ENCODE data around the gene ZBBX. TPM values are rescaled to one million over a fixed set of nuclear protein-coding genes. Genes with fewer than 3 reads are reported as not detected.

Gene ZBBX
- total and polyA plus RNA-seq, 10 of the 15 experiments (the other 5 are each of a cell fraction or from before 2014, with no cell fraction given): 0.01 to 0.34 (median 0.17) TPM; not detected in 6

DNA sequence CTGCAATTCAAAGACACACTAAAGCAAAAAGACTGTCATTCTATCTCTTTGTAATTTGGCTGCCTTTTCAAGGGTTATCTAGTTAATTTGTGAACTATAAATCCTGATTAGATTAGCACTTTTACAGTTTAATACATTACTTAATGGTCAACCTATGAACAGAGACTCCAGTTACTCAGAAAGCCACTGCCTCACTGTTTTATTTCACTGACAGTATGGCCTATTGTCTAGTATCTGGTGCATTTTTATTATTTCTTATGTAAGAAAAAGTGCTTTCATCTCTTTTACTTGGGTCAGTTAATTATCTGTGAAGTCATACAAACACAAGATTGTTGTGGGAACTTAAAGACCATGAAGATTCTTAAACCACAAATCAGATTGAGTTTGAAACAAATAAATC, 133.8 kb downstream of the ZBBX start:
- BruUV-seq (replicated peaks): no TSS peak
- in situ Hi-C loops (cut with MboI) (no loop called here), intact Hi-C loops (cut with micrococcal nuclease; ENCODE audit: unreplicated experiment) (no loop called here)
- ChIA-PET RAD21 (ENCODE audit: unreplicated experiment) (no interaction called here), SMC1A (ENCODE audit: uncharacterized antibody, unreplicated experiment) (interaction anchor here (1.6 kb wide), 1 partner anchor 77 kb away, joined by 3 read pairs; no protein-coding TSS in a partner anchor), POLR2A (no interaction called here), CTCF (no interaction called here)
- H3K79me2 ChIP-seq (ENCODE audit: control insufficient read depth, insufficient read depth, low read length): no peaks in the 10 kb centered on the region
- FAIRE-seq: no peak
- H3K9ac ChIP-seq (ENCODE audit: control insufficient read depth, insufficient read depth, low read length): no peak overlapping the region
- H3K4me1 ChIP-seq (ENCODE audit: control insufficient read depth, insufficient read depth, low read length): no peaks in the 10 kb centered on the region
- H3K4me3 ChIP-seq: no peak overlapping the region
- no peak overlapping the region for H2AFZ ChIP-seq (ENCODE audit: control insufficient read depth, low read depth, low read length)
- H3K36me3 ChIP-seq (ENCODE audit: control insufficient read depth in 2 of 2, insufficient read depth in 2 of 2, low read length in 1 of 2): no peaks in the 10 kb centered on the region
- no peaks in the 10 kb centered on the region for H4K20me1 ChIP-seq (ENCODE audit: control insufficient read depth, insufficient read depth)
- no peak overlapping the region for H3K4me2 ChIP-seq (ENCODE audit: control insufficient read depth, insufficient read depth)
- DNase-seq (ENCODE audit: low read depth, low spot score): no peak
- H3K27ac ChIP-seq (ENCODE audit: control insufficient read depth, insufficient read depth): no peak overlapping the region
- H3K9me3 ChIP-seq (replicated peaks; ENCODE audit: control insufficient read depth, insufficient read depth, low read length): no peaks in the 10 kb centered on the region
- no peak for TF ChIP-seq ATF7 (IDR thresholded peaks at IDR 0.05; ENCODE audit: low read depth)
- TF ChIP-seq NFYA (IDR thresholded peaks at IDR 0.05; ENCODE audit: borderline replicate concordance, low read depth, low read length): no peak
- no peak for TF ChIP-seq MXI1 (IDR thresholded peaks at IDR 0.05; ENCODE audit: low read depth, low read length)
- TF ChIP-seq, protein P1, sequence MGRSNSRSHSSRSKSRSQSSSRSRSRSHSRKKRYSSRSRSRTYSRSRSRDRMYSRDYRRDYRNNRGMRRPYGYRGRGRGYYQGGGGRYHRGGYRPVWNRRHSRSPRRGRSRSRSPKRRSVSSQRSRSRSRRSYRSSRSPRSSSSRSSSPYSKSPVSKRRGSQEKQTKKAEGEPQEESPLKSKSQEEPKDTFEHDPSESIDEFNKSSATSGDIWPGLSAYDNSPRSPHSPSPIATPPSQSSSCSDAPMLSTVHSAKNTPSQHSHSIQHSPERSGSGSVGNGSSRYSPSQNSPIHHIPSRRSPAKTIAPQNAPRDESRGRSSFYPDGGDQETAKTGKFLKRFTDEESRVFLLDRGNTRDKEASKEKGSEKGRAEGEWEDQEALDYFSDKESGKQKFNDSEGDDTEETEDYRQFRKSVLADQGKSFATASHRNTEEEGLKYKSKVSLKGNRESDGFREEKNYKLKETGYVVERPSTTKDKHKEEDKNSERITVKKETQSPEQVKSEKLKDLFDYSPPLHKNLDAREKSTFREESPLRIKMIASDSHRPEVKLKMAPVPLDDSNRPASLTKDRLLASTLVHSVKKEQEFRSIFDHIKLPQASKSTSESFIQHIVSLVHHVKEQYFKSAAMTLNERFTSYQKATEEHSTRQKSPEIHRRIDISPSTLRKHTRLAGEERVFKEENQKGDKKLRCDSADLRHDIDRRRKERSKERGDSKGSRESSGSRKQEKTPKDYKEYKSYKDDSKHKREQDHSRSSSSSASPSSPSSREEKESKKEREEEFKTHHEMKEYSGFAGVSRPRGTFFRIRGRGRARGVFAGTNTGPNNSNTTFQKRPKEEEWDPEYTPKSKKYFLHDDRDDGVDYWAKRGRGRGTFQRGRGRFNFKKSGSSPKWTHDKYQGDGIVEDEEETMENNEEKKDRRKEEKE (IDR thresholded peaks at IDR 0.05): no peak
- no peak for TF ChIP-seq PAX8 (IDR thresholded peaks at IDR 0.05)
- no peak for ATAC-seq
- no peaks in the 10 kb centered on the region for H3K27me3 ChIP-seq (replicated peaks in 1 of 2; ENCODE audit: control insufficient read depth in 2 of 2, insufficient read depth in 2 of 2, low read length in 1 of 2)
